Measurements from ENCODE around the gene SYP.

Gene SYP

DNA sequence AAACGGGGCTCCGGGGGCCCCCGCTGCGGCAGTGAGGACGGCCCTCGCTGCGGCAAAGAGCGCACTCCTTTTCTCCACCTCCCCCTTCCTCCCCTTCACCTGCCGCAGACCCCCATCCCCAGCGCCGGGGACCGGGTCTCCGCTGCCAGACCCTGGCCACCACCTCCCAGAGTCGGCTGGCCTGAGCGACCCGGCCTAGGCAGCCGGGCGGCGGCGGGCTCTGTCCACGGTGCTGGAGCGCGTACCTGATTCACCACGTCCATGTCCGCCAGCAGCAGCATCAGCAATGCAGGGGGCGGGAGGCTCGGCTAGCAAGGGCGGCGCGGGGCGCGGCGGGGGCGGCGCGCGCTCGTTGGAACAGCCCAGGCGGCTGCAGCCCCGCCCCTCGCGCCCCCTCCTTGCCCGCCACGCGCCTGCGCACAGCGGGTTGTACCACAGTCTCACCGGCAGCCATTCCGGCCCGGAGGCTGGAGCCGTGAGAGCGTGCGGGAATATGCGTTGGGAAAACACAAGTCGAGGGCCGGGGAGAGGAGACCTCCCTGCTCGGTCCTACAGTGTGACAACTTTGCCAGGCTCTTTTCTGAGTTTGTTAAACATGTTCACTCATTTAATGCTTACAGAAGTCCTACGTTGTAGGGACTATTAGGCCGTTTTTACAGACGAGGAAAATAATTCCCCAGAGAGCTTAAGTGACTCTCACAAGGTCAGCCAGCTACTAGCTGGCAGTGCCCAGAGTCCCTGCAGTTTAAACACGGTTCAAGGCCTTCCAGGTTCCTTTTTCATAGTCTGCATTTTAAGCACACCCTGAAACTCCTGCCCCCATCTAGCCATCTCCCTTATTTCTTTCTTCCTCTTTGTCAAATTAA, at the start of gene SYP:
Gene SYP, minus strand, starts transcription at position 288 of the 866 bp plus-strand sequence. Its CDS starts 7 bp downstream, at position 281.
- peak; percentile 90 for DNase-seq

DNA sequence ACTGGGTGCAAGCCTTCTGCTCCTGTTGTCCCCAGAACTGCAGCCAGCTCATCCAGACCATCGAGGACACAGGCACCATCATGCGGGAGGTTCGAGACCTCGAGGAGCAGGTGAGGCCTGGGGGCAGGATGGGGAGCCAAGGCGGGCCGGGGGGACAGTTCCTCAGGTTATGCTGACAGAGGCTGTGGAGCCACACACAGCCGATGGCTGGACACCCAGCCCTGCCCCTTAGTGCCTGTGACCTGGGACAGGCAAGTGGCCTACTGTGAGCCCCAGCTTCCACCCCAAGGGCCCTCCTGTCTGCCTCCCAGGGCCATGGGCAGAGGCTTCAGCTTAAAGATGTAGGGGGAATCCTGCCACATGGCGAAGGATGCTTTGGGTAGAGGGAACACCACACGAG, 49.6 kb upstream of the SYP start:
- no peak for DNase-seq

DNA sequence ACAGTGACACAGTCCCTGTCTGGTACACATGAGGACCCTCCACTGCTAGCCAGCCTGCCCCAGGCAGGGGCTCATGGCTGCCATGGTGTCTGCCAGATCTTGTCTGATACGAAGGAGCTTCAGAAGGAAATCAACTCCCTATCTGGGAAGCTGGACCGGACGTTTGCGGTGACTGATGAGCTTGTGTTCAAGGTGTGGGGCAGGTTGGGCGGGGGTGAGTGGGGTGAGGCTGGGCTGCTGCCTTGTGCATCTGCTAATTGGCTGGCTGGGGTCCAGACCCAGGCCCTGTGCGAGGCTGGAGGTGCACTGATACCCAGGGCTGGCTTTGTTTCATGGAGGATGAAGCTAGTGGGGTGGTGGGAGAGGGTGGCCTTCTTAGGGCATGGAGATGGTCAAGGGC, 49.1 kb upstream of the SYP start:
- no peak for DNase-seq

DNA sequence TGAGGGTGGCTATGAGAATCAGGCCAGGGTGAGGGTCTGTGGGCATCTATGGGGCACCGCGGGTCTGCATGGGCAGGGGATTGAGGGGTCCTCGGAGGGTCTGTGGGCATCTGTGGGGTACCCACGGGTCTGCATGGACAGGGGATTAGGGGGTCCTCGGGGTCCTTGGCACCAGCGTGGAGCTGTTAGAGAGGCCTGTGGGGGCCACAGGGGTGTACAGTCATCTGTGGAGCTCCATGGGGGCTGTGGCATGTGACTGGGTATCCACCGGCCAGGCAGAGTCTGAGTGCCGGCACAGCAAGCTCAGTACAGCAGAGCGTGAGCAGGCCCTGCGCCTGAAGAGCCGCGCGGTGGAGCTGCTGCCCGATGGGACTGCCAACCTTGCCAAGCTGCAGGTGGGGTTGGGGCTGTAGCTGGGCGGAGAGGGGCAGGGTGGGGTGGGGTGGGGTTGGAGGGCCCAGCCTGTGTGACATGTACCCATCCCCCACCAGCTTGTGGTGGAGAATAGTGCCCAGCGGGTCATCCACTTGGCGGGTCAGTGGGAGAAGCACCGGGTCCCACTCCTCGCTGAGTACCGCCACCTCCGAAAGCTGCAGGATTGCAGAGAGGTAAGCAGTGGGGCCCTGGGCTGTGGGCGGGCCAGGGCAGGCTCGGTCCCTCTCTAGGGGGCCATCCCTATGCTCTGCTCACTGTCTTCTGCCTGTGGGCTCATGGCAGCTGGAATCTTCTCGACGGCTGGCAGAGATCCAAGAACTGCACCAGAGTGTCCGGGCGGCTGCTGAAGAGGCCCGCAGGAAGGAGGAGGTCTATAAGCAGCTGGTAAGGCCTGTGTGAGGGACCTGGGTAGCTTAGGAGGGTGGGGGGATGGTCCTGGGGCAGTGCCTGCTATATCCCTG, 48.2 kb upstream of the SYP start:
- no peak for DNase-seq

DNA sequence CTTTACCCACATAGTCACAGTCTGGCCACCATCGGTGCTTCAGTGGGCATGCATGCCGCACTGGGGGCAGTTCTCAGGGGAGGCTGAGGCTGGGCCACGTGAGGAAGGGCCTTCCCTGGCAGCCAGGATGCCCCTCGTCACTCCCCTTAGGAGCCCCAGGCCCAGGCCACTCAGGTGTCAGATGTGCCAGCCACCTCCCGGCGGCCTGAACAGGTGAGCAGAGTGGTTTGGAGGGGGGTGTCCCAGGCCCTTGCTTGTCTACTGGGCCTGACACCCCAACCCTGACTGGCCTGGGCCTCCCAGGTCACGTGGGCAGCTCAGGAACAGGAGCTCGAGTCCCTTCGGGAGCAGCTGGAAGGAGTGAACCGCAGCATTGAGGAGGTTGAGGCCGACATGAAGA, 47.4 kb upstream of the SYP start:
- no peak for DNase-seq

DNA sequence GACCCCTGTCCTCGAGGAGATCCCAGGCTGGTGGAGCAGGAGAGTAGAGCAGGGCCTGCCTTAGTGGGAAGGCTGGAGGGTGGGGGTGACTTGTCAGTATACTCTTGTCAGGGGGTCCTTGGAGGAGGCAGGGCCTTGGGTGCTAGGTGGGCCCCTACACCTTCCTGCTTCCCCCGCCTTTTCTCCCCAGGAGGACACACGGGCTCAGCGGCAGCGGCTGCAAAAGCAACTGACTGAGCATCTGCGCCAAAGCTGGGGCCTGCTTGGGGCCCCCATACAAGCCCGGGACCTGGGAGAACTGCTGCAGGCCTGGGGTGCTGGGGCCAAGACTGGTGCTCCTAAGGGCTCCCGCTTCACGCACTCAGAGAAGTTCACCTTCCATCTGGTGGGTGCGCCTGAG, 46.5 kb upstream of the SYP start:
- no peak for DNase-seq

DNA sequence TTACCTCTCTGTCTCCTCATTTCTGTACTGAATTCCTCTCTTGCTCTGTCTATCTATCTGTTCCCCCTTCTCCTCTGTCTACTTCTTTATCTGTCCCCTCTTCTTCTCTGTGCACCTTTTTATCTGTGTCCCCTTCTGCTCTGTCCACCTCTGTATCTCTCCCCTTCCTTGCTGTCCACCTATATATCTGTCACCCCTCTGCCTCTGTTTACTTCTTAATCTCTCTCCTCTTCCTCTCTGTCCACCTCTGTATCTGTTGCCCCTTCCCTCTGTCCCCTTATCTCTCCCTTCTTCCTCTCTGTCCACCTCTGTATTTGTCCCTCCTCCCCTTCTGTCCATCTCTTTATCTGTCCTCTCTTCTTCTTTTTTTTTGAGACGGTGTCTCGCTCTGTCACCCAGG, 44.2 kb upstream of the SYP start:
- no peak for DNase-seq

DNA sequence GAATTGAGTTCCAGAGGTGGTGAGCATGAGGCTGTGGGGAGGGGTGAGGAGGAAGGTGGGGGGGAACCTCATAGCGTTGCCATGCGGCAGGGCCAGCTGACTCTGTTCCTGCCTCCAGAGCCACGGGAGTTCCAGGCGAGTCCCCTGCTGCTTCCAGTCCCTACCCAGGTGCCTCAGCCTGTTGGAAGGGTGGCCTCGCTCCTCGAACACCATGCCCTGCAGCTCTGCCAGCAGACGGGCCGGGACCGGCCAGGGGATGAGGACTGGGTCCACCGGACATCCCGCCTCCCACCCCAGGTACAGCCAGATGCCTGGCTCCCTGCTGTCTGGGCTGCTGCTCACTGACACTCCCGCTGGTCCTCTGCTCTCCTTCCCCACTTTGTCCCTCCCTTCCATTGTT, 43.2 kb upstream of the SYP start:
- DNase-seq: no peak

DNA sequence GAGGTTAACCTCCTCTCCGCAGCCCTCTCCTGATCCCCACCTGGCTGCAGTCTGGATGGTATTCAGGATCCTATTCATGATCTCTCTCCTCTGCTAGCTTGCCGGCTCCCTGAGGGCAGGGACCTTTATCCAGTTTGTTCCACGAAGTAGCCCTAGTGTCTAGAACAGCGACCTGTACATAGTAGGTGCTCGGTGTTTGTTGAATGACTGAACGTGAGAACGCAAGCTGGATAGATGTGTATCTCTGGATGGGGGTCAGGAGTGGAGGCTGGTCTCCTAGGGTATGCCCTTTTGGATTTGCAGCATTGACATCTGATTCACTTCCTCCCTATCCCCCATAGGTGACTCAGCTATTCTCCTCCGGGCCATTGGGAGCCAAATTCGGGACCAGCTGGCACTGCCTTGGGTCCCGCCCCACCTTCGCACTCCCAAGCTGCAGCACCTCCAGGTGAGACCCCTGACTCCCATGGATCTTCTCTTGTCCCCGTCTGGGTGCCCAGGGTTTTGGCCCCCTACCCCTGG, 42.6 kb upstream of the SYP start:
- no peak for DNase-seq

DNA sequence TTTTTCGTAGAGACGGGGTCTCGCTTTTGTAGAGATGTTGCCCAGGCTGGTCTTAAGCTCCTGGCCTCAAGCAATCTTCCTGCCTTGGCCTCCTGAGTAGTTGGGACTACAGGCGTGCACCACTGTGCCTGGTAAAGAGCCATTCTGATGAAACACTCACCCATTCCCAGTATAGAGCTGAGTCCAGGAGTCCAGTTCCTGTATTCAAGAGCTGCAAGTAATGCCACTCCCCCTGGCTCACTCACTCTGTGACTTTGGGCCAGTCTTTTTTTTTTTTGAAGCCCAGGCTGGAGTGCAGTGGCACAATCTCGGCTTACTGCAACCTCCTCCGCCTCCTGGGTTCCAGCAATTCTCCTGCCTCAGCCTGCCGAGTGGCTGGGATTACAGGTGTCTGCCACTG, 38.7 kb upstream of the SYP start:
- no peak for DNase-seq

DNA sequence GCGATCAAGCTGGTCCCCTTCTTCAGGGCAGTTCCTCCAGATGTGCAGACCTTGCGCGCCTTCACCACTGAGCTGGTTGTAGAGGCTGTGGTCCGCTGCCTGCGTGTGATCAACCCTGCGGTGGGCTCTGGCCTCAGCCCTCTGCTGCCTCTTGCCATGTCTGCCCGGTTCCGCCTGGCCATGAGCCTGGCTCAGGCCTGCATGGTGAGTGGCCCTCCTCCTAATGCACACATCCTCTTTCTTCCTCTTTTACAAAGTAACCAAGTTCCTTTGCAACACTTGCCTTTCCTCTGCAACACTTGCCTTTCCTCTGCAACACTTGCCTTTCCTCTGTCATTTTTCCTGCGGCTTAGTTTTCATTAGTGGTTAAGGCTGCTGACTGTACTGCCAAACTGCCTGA, 37.1 kb upstream of the SYP start:
- no peak for DNase-seq

DNA sequence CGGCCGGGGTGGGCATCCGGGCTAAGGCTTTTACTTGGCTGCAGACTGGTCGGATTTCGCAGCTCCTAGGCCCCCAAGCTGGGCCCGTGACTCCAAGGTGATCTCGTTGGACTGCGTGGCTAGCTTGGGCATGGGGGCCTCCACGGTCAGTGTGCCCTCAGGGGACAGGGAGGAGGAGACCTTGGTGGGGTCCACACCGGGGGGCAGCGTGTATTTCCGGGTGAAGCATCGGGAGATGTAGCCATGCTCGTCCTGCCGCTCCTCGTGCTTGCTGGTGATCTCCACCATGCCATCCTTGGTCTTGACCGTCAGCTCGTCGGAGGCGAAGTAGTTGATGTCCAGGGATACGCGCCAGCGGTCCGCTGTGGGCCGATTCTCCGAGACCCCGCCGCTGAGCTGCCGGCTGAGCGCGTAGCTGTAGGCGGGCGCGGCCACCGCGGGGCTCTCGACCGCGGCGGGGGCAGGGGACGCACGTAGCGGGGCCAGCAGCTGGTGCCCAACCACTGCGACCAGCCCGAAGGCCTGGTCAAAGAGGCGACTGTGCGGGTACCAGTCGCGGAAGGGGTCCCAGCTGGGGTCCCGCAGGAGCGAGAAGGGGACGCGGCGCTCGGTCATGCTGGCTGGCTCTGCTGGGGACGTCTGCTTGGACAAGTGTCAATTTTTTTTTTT, 34.0 kb upstream of the SYP start:
- DNase-seq: no peak

DNA sequence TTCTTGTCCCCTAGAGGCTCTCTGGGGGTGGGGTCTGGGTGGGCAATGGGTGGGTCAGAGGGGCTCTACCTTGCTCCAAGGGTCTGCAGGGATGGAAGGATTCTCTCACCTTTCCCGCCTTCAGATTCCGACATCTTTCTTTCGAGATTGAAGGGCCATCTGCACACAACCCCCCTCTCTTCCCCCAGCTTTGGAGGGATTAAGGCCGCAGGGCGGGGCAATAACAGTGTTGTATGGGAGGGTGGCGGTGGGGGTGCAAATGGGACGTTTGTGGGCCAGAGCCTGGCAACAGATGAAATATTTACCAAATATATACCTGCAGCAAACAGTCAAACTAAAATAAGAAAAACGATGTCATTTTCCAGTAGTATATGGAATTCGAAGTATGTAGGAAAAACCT, 33.2 kb upstream of the SYP start, which contains the start of gene CACNA1F:
Gene CACNA1F, minus strand, starts transcription at position 165 of the 400 bp plus-strand sequence. Its CDS starts 31 bp downstream, at position 134.
- no peak for DNase-seq

DNA sequence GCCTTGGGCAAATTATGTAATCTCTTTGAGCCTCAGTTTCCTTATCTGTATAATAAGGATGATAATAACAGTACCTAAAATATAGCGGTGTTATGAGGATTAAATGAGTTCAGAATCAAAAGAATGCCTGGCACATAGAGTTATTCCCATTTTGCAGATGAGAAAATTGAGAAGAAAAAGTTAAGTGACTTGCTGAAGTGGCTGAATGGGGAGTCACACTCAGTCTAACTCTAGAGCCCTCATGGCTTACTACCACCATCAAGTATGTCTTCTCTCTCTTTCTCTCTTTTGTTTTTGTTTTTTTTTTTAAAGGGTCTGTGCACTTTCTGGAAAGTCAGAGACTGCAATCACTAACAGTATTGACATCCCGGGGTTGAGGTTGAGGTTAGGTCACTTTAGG, 32.5 kb upstream of the SYP start:
- no peak for DNase-seq

DNA sequence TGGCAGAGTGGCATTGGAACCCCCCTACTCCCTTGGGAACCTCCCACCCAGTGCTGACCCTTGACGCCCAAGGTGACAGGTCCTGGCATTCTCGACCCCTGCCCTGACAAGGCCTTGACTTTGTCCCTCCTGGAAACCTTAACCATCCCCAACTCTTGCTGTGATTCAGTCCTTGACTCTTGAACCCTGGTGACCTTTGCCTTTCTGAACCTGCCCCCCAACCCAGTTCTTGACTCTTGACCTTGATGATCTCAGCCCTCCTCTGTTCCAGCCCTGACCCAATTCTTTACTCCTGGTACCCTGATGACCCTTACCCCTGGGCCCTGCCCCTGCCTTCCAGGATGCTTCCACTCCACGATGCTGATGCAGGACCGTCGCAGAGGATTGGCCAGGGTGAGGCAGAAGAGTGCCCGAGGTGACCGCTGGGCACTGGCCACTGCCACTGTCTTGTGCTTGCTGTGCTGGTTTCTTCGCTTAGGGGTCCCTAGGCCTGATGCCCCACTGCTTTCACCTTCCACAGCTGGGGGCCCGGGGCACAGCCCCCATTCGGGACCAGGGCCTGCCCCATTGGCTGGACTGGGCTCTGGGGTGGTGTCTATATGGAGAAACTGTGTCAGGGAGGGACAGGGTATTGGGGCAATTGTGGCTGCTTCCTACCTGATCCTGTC, 31.5 kb upstream of the SYP start:
- DNase-seq: no peak

DNA sequence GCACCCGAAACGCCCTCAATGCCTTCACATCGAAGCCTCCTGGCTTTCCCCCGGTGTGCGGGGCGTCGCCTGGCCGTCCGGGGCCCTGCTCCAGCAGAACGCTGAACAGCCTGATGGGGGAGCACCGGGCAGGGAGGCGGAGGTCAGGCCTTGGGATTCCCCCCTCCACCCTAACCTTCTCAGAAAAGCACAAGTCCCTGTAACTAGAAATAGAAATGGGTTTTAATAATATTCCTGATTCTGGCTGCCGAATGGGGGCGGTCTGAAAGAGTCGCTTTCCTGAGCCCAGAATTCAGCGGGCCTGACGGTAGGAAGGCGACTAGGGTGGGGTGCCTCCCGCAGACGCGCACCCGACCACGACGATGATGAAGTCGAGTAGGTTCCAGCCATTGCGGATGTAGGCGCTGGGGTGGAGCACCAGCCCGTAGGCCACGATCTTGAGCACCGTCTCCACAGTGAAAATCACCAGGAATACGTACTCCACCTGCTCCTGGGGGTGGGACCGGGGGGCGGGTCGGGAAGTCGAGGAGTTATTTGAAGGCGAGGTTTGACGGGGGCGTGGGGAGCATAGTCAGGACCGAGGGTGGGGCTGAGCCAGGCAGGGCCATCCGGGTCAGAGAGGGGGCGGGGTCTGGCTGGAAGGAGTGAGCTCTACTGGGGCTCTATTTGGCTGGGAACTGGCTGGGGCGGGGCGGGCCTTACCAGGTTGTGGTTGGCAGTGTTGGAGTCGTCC, 30.7 kb upstream of the SYP start:
- DNase-seq: peak; percentile 72

DNA sequence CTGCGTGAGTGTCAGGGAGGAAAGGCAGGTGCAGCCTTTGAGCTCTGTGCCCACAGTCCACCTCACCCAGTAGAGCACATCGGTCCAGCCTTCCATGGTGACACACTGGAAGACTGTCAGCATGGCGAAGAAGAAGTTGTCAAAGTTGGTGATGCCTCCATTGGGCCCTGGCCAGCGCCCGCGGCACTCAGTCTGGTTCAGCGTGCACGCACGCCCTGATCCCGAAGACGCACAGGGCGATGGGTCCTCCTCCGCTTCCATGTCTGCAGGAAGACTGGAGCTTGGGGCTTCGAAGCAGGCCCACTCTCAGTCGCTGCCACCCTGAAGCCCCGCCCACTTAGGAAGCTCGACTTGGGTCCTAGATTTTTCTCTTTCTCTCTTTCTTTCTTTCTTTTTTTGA, 28.2 kb upstream of the SYP start:
- no peak for DNase-seq

DNA sequence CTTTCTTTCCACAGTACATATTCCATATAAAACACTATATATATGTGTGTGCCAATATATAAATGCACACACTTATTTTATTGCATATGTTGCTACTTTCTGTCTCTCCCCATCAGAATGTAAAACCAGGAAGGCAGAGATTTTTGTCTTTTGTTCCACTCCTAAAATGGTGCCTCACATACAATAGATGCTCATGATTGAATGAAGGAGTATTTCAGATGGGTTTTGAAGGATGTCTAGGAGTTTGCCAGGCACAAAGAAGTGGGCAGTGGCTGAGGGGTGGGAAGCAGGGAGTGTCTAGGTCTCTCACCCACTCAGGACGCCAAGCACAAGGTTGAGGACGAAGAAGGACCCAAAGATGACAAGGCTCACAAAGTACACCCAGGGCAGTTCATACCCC, 27.7 kb upstream of the SYP start:
- DNase-seq: no peak

DNA sequence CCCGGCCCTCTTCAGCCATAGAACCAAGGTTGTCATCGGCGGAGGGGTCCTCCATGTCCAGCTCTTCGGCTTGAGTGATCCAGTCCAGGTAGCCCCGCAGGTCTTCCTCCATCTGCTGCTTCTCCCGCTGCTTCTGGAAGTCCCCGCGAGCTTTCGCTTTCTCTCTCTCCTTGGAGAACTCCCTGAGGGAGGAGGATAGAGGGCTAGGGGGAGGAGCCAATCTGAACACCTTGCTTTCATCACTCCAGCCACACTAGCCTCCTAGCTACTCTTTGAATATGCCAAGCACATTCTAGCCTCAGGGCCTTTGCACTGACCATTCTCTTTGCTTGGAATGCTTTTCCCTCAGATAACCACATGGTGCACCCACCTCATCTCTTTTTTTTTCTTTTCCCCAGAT, 27.0 kb upstream of the SYP start:
- no peak for DNase-seq

DNA sequence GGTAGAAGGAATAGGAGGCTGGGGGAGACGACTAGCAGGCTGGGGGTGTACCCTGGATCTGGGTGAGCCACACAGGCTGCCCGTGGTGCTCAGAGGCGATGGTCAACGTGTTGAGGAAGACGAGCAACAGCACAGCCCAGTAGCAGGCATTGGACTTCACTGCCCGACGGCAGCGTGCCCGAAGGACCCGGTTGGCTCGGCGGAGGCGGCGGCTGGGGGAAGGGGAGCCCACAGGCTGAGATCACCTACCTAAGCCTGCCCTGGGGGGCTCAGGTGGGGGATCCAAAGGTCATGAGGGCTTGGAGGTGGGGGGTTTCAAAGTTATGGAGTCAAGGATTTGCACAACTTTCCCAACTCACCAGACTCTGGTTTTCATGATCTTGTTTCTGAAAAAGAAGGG, 25.9 kb upstream of the SYP start:
- DNase-seq: no peak

DNA sequence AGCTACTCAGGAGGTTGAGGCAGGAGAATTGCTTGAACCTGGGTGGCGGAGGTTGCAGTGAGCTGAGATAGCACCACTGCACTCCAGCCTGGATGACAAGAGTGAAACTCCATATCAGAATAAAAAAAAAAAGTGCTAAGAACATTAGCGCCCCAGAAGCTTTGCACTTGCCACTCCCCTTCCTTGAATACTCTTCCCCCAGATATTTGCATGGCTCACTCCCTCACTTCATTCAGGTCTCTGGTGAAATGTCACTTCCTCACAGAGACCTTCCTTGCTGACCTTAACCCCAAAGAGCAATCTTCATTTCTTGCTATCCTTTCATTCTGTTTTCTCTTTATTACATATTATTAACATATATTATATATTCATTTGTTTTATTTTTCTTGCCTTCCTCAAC, 21.9 kb upstream of the SYP start:
- no peak for DNase-seq

DNA sequence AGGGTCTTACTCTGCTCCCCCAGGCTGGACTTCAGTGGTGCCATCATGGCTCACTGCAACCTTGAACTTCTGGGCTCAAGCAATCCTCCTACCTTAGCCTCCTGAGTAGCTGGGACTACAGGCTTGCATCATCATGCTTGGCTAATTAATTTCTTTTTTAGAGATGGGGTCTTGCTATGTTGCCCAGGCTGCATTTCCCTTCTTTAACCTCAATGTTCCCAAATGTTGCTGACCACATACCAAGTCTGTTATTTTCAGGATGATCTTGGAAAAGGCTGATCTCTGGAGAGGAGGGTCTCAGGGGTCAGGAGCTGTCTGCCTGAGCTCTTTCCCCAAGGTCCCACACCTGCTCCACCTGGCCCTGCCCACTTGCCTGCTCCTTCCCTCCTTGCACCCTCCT, 20.1 kb upstream of the SYP start:
- DNase-seq: no peak
